Caco-2 (cell line): ENCODE data around the gene ZNF71. TPM values are rescaled to one million over a fixed set of nuclear protein-coding genes. Genes with fewer than 3 reads are reported as not detected.

Source experiments
- Bru-seq: library from RNA; stranded (reverse); fragments of 400-500 nt; gene quantifications from one replicate; lab custom pipeline; 2021; lab: Mats Ljungman, UMichigan
- BruChase-seq, 2 experiments: library from RNA; stranded (reverse); fragments of 400-500 nt; gene quantifications; one replicate each; lab custom pipeline; 2021; lab: Mats Ljungman, UMichigan
- BruUV-seq: library from RNA; stranded (reverse); fragments of 400-500 nt; replicated peaks from 2 replicates; lab custom pipeline; 2021; lab: Mats Ljungman, UMichigan
- CTCF ChIA-PET: fragments of 300-600 bp; sonication (Branson Sonifier 250); formaldehyde crosslinking; loops from one replicate; lab custom pipeline; 2022; ENCODE audit warnings: antibody characterized with exemption; lab: Charles Lee
- POLR2A ChIA-PET: fragments of 300-600 bp; sonication (Branson Sonifier 250); formaldehyde crosslinking; loops from one replicate; lab custom pipeline; 2022; ENCODE audit warnings: antibody characterized with exemption; lab: Charles Lee
- DNase-seq, 2 experiments: peaks; one replicate each; pipeline versions ENCODE4 v3.0.0 to v3.0.0-alpha.2; 2020 to 2022
- H3K27me3 ChIP-seq: replicated peaks from 2 replicates; pipeline ENCODE4 v1.6.0; 2011; ENCODE audit warnings: low read length; ENCODE audit not compliant: control insufficient read depth, insufficient read depth
- H3K36me3 ChIP-seq: 2 replicates; pipeline ENCODE4 v1.5.1; 2011; ENCODE audit warnings: low read length; ENCODE audit not compliant: control insufficient read depth, insufficient read depth
- H3K4me1 ChIP-seq: fragments of 250-450 bp; sonication (Bioruptor Pico); 2 replicates; pipeline ENCODE4 v1.5.1; 2020; ENCODE audit warnings: mild to moderate bottlenecking
- H3K4me3 ChIP-seq: 2 replicates; pipeline ENCODE4 v1.5.1; 2011; ENCODE audit warnings: low read depth, mild to moderate bottlenecking, control low read depth, low read length
- H3K9me3 ChIP-seq: fragments of 250-450 bp; sonication (Bioruptor Pico); 2 replicates; pipeline ENCODE4 v1.5.1; 2020; ENCODE audit warnings: mild to moderate bottlenecking, moderate library complexity
- H3K27ac Mint-ChIP-seq: one replicate; pipeline ENCODE4 v1.8.0; 2022; ENCODE audit warnings: mixed read lengths; ENCODE audit not compliant: unreplicated experiment
- H3K27me3 Mint-ChIP-seq: one replicate; pipeline ENCODE4 v1.8.0; 2022; ENCODE audit warnings: mixed read lengths; ENCODE audit not compliant: insufficient read depth, unreplicated experiment
- H3K36me3 Mint-ChIP-seq: one replicate; pipeline ENCODE4 v1.8.0; 2022; ENCODE audit warnings: mild to moderate bottlenecking, mixed read lengths; ENCODE audit not compliant: insufficient read depth, unreplicated experiment
- H3K4me1 Mint-ChIP-seq: one replicate; pipeline ENCODE4 v1.8.0; 2022; ENCODE audit warnings: low read depth, mixed read lengths; ENCODE audit not compliant: unreplicated experiment
- H3K4me3 Mint-ChIP-seq: one replicate; pipeline ENCODE4 v1.8.0; 2022; ENCODE audit warnings: mild to moderate bottlenecking, moderate library complexity, mixed read lengths; ENCODE audit not compliant: unreplicated experiment
- H3K9me3 Mint-ChIP-seq: one replicate; pipeline ENCODE4 v1.8.0; 2022; ENCODE audit warnings: mixed read lengths; ENCODE audit not compliant: unreplicated experiment
- intact Hi-C: fragments of 100-400 bp; cut with micrococcal nuclease; formaldehyde crosslinking; loops from one replicate; pipeline ENCODE4 v1.10.0; 2022; ENCODE audit not compliant: unreplicated experiment
- long read RNA-seq: library from polyadenylated mRNA; stranded (forward); transcript quantifications from one replicate; pipeline ENCODE4 v2.0.0, GENCODE V29; 2022
- total RNA-seq: library from RNA; stranded (reverse); gene quantifications from 2 replicates; pipeline ENCODE4 v1.2.3, GENCODE V29; 2022
- TF ChIP-seq, protein P1 (sequence below), 2 experiments: fragments of 200-600 bp in 1 of 2; IDR thresholded peaks; 1 replicate in 1 of 2; 2 replicates in 1 of 2; pipeline versions ENCODE4 v1.5.1 to v1.8.0; 2011 to 2022; ENCODE audit warnings: antibody characterized with exemption in 1 of 2, control low read depth in 1 of 2, inconsistent platforms in 1 of 2, low read depth in 1 of 2, low read length in 1 of 2, mild to moderate bottlenecking in 1 of 2, moderate library complexity in 1 of 2; ENCODE audit not compliant: insufficient read depth in 1 of 2, severe bottlenecking in 1 of 2, unreplicated experiment in 1 of 2

ZNF71 gene
- total RNA-seq = 1.1 and 1.5 TPM in 2 replicates
- Bru-seq, nascent RNA = percentile 44 among the genes with signal in this experiment
- percentile 35 among the genes with signal in this experiment for BruChase-seq, experiment 1, labeled RNA remaining after a 2-hour chase
- BruChase-seq, experiment 2, labeled RNA remaining after a 6-hour chase = percentile 32 among the genes with signal in this experiment
- long read RNA-seq, full-length matches to known transcripts = 1 of 1 reads
- long read RNA-seq, partial matches to known transcripts = 0 of 1 reads
- long read RNA-seq, other reads (novel, unspliced or antisense) = 0 of 1 reads

DNA sequence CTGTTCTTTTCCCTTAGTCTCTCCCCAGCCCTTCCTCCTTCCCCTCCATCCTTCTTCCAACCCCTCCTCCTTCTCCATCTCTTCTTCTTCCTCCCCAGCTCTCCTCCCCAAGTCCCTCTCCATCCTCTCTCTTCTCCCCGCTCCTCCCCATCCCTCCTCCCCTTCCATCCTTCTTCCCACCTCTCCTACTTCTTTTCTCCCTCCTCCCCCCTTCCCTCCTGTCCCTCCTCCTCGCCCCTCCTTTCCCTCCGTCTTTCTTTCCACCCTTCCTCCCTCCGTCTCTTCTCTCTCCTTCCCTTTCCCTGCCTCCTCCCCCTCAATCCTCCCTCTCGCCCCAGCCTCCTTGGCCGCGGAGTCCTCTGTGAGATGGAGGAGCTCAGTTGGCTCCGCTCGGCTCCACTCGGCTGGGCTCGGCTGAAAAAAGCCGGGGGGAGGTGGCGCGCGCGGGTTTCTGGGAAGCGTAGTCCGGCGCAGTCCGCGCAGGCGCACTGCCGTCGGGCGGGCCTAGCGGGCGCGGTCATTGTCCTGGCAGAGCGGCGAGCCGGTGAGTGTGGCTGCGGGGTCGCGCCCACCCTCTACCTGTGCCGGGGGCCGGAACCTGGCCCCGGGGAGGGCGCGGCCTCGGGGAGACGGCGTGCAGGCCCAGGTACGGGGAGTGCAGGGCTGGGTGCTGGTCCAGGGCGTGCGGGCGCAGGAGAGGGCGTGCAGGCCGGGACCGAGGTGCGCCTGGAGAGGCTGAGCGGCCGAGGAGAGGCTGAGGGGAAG, at the start of gene ZNF71:
Gene ZNF71, plus strand, starts transcription at position 520 of the 765 bp plus-strand sequence. CDS start 6,257 bp downstream, outside the sequence.
- Mint-ChIP-seq H3K9me3 (peaks cover 55% of the 10 kb centered on the region), H3K36me3 (no peaks in the 10 kb centered on the region), H3K4me1 (no peaks in the 10 kb centered on the region), H3K27me3 (no peaks in the 10 kb centered on the region), H3K4me3 (peak within 1 kb of the TSS; percentile 72), H3K27ac (no peak within 1 kb of the TSS)
- Histone ChIP-seq H3K4me1 (no peaks in the 10 kb centered on the region), H3K9me3 (peaks cover 9% of the 10 kb centered on the region; the same call in 1 of the 2 replicates), H3K36me3 (no peaks in the 10 kb centered on the region), H3K4me3 (peak within 1 kb of the TSS; percentile 59), H3K27me3 (no peaks in the 10 kb centered on the region)
- intact Hi-C loops = loop anchor here (1.0 kb wide), 1 partner anchor 28 kb away; the partner anchor contains the start of gene ZNF470
- ChIA-PET POLR2A (no interaction called here), CTCF (no interaction called here)
- TF ChIP-seq, protein P1, sequence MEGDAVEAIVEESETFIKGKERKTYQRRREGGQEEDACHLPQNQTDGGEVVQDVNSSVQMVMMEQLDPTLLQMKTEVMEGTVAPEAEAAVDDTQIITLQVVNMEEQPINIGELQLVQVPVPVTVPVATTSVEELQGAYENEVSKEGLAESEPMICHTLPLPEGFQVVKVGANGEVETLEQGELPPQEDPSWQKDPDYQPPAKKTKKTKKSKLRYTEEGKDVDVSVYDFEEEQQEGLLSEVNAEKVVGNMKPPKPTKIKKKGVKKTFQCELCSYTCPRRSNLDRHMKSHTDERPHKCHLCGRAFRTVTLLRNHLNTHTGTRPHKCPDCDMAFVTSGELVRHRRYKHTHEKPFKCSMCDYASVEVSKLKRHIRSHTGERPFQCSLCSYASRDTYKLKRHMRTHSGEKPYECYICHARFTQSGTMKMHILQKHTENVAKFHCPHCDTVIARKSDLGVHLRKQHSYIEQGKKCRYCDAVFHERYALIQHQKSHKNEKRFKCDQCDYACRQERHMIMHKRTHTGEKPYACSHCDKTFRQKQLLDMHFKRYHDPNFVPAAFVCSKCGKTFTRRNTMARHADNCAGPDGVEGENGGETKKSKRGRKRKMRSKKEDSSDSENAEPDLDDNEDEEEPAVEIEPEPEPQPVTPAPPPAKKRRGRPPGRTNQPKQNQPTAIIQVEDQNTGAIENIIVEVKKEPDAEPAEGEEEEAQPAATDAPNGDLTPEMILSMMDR (IDR thresholded peaks at IDR 0.05; ENCODE audit: insufficient read depth in 1 of 2, low read depth in 1 of 2, low read length in 1 of 2, severe bottlenecking in 1 of 2, unreplicated experiment in 1 of 2) = no peak
- DNase-seq = peak; percentile 72 to 81
- no TSS peak for BruUV-seq

DNA sequence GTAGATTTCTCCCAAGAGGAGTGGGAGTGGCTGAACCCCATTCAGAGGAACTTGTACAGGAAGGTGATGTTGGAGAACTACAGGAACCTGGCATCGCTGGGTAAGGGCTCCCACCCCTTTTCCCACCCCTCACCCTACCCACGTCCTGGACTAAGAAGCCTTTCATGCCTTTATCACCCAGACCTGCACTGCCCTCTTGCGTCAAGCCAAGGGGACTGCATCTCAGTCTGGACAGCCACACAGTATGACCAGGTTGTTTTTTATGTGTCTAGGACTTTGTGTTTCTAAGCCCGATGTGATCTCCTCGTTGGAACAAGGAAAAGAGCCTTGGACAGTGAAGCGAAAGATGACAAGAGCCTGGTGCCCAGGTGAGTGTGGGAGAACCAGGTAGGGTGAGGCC, 47.6 kb upstream of the ZNF71 start:
- no peak overlapping the region for H3K27ac Mint-ChIP-seq

More for the DNA sequence above, 47.6 kb upstream of the ZNF71 start:
- ChIA-PET CTCF (no interaction called here), POLR2A (no interaction called here)
- Mint-ChIP-seq H3K4me1 (no peaks in the 10 kb centered on the region), H3K9me3 (peaks cover 37% of the 10 kb centered on the region), H3K27me3 (no peaks in the 10 kb centered on the region), H3K4me3 (no peak overlapping the region), H3K36me3 (no peaks in the 10 kb centered on the region)
- DNase-seq = no peak
- Histone ChIP-seq H3K36me3 (no peaks in the 10 kb centered on the region), H3K4me1 (no peaks in the 10 kb centered on the region), H3K9me3 (peaks cover 11% of the 10 kb centered on the region), H3K4me3 (no peak overlapping the region), H3K27me3 (no peaks in the 10 kb centered on the region)
- TF ChIP-seq, protein P1 (IDR thresholded peaks at IDR 0.05; ENCODE audit: insufficient read depth in 1 of 2, low read depth in 1 of 2, low read length in 1 of 2, severe bottlenecking in 1 of 2, unreplicated experiment in 1 of 2) = no peak
- BruUV-seq = no TSS peak
- intact Hi-C loops = no loop called here
